Activated T-helper 1 cell treated with Interleukin-2 at 50 U/mL for 16 hours (primary cell): ENCODE measurements around the gene ZNF77.
"Not testable (repeated sequence)": the region's sequence is repeated elsewhere in the genome, so short reads cannot be mapped to it uniquely, and the experiment has no call there.

Experiments used
- DNase-seq: peaks from one replicate; pipeline ENCODE4 v3.0.0-alpha.2; 2020; ENCODE audit warnings: low read depth

The ZNF77 gene

DNA sequence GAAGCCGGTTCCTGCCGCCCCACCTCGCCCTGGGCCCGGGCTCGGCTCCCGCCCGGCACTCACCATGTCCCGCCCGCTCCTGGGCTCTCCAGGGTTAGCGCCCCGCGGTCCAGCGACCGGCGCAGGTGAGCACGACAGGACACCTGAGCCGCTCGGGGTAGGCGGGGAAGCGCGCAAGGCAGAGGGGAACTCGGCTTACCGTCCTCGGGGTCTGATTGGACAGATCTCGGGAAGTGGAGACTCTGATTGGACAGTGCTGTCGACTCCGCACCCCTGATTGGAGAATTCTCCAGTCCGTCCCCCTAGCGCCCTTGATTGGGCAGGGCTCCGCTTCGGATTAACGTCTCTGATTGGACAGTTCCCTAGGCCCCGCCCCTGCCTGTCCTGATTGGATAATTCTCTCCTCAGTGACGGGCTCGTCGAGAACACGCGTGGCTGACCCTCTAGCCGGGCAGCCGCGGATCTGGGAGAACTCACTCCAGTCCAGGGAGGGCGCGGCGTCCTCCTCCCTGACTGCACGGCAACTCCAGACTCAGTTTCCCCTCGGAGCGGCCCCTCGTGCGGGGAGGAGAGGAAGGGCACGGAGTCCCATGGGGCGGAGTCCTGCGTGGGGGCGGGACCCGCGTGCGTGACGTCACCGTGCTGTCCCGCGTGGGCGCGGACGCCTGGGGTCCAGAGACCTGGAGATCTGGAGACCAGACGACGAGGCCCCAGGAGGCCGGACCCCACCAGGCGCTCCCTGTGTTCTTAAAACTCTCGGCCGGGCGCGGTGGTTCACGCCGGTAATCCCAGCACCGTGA is at the start of gene ZNF77:
TSS of gene ZNF77 (minus strand) at position 197 of the 800 bp plus-strand sequence. CDS start at position 66, 131 bp downstream.
- DNase-seq: peak; percentile 97

DNA sequence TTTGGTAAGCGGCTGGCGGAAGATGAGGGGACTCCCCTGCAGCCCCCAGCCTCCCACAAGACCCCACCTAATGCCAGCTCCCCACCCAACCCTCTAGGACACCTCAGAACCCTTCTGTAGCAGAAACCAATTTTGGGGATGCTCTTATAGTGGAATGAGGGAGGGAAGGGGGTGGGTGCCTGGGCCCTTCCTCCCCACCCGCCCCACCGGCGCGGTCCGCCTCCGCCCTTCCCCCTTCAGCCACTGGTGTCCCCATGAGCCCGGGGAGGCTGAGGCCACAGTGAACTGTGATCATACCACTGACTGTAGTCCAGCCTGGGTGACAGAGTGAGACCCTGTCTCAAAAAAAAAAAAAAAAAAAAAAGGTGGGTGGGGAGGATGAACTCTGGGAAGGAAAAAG is 48.8 kb upstream of the ZNF77 start:
- no peak for DNase-seq

DNA sequence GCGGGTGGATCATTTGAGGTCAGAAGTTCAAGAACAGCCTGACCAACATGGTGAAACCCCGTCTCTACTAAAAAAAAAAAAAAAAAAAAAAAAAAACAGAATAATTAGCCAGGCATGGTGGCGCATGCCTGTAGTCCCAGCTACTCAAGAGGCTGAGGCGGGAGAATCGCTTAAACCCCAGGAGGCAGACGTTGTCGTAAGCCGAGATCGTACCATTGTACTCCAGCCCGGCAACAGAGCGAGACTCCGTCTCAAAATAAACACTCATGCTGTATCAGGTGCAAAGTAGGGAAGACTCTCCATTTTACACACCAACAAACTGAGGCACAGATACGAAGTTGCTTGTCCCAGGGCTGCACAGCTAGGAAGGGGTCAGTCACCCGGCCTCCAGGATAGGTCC is 48.2 kb upstream of the ZNF77 start:
- DNase-seq: no peak

DNA sequence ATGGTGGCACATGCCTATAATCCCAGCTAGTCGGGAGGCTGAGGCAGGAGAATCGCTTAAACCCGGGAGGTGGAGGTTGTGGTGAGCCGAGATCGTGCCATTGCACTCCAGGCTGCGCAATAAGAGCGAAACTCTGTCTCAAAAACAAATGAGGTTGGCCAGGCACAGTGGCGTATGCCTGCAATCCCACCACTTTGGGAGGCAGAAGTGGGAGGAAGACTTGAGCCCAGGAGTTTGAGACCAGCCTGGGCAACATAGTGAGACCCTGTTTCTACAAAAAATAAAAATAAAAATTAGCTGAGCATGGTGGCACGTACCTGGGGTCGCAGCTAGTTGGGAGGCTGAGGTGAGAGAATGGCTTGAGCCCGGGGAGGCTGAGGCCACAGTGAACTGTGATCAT is 47.6 kb upstream of the ZNF77 start:
- not testable (repeated sequence) for DNase-seq

DNA sequence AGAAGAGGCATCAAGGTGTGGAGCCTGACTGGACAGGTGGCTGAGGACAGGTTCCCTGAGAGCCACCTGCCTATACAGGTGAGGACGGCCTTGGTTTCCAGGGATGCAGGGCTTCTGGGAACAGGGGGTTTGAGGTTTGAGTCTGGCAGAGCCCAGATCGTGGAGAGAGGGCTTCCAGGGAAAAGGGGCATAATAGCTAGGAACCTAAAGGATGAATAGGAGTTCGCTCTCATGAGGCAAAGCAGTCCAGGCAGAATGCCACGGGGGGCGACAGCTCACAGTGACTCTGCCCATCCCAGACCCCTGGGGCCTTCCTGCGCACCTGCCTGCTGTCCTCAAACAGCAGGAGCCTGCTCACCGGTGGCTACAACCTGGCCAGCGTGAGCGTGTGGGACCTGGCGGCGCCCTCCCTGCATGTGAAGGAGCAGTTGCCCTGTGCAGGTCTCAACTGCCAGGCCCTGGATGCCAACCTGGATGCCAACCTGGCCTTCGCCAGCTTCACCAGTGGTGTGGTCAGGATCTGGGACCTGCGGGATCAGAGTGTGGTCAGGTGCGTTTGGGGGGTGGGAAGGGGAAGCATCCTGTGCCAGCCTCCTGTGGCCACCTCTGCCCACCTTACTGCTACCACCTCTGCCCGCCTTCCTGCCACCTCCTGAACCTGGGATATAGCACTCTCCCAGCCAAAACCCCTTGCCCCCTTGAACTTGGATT is 44.6 kb upstream of the ZNF77 start:
- no peak for DNase-seq

DNA sequence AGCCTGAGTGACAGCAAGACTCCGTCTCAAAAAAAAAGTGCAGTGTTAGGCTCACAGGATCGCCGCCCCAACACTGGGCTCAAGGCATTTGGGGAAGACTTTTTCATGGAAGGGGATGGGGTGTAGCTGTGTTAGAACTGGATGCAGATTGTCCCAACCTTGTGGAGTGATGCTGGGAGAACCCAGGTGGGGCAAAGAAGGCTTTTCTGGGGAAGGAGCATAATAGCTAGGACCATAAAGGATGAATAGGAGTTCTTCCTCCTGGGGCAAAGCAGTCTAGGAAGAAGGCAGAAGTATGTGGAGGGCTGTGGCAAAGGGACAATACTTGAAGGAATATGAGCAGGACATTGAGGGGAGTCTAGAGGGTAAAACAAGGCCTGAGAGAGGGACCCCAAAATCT is 43.8 kb upstream of the ZNF77 start:
- DNase-seq: no peak

DNA sequence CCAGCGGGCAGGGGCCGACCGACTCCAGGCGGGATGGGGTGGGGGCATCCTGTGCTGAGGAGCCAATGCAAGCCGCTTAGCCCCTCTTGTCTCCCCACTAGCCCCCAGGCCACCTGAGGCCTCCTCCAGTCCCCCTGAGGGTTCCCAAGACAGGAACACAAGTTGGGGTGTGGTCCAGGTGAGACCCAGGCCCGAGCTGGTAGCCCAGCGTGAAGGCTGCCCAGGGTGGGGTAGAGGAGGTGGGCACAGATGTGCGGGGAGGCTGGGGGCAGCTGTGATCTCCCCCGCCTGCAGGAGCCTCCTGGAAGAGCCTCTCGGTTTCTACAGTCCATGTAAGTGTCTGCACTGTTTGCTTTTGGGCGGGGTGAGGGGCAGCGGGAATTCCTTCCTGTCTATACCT is 43.0 kb upstream of the ZNF77 start:
- DNase-seq: no peak

DNA sequence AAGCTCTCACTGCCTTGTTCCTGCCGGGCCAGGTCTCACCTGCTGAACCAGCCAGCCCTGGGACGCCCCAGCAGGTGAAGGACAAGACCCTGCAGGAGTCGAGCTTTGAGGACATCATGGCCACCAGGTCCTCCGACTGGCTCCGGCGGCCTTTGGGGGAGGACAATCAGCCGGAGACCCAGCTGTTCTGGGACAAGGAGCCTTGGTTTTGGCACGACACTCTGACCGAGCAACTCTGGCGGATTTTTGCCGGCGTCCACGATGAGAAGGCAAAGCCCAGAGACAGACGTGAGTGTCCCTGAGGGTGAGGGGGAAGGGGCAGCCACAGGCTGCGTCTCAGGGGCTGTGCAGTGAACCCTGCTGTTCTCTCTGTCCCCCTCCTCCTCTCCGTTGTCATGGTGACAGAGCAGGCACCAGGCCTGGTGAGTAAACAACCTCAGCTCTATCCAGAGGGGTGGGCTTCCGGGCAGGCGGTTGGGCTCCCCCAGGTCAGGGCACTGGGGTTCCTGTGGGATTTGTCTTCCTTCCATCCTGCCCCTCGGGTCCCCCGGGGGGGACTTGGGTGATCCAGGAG is 42.3 kb upstream of the ZNF77 start:
- DNase-seq: no peak

DNA sequence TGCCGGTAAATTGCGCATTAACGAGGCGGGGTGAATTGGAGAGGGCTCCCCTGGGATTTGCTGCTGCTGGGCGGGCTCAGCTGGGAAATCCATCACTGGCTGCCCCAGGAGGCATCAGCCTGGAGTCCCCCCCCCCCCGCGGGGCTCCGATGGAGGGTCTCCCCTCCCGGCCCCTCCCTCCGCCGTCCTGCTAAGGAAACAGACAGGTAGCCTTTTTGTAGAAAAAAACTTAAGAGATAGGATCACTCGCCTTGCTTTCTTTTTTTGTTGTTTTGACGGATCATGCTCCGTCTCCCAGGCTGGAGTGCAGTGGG is 39.4 kb upstream of the ZNF77 start:
- DNase-seq: no peak

DNA sequence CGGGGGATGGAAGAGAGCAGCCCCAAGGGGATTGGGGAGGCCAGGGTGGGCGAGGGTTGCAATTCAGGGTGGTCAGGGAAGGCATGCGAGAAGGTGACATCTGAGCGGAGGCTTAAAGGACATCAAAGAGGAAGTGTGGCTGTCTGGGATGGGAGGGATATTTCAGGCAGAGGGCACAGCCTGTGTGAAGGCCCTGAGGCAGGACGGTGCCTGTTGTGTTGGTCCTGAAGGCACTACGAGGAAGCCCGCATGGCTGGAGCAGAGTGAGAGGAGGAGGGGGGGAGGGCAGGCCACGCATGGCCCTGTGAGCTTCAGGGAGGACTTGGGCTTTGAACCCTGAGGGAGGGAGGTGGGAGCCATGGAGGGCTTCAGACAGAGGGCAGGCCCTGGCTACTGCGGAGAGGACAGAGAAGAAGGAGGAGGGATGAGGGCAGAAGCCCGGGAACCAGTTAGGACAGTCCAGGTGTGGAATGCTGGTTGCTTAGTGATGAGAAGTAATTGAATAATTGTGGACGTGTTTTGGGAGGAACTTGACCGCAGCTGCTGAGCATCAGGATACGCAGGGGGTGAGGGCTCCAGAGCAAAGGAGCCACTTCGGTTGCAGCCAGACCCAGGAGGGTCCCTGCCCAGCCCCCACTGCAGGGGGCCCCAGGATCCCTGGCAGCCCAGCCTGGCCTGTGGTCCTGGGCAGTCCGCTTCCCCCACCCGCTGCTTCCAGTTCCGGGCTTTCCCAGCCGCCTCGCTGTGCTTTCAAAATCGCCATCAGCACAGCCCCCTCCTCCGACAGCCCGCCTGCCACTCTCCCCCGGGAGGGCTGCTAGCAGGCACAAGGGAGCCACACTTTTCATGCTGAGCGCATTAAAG is 38.8 kb upstream of the ZNF77 start:
- DNase-seq: no peak

DNA sequence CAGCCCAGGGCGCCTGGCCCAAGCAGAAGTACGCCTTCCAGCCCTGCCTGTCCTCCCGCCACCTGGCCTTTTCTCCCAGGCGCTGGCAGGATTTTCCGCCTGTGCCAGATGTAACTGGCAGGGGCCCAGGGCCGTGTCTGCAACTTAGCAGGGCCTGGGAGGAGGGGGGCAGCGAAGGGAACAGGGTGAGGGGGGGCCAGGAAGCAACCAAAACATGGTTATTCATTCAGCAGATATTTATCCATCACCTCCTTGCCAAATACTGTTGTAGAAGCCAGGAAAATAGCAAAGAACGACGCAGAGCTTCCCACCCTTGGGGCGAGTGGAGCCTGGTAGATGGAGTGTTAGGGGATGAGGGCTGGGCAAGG is 38.2 kb upstream of the ZNF77 start:
- no peak for DNase-seq

DNA sequence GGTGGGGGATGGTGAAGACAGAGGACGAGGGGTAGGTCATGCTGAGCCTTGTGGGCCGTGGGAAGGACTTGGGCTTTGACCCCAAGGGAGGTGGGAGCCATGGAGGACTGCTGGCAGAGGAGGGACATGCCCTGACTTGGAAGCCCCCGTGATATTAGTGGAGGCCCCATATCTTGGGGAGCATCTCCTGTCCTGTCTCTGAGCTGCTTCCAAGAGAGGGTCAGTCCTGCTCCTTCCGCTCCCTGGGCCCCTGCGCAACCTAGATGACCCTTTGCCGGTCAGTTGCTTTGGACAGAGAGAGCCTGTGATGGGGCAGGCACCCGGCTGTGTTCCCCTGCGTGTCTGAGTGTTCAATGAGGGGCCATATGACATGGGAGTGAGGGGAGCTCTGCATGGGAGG is 37.8 kb upstream of the ZNF77 start:
- DNase-seq: no peak

DNA sequence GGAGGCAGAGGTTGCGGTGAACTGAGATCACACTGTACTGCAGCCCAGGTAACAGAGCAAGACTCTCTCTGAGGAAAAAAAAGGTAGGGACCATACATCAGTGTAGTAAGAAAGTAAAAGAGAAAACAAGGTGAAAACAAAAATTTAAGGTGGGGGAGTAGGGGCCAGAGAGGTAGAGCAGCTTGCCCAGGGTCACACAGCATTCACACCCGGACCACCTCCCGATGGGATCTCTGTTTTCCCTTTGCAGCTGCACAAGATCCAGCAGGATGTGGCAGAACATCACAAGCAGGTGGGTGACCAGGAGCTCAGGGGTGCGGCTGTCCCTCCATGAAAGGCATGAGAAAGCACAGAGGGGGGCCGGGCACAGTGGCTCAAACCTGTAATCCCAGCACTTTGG is 37.1 kb upstream of the ZNF77 start:
- no peak for DNase-seq

DNA sequence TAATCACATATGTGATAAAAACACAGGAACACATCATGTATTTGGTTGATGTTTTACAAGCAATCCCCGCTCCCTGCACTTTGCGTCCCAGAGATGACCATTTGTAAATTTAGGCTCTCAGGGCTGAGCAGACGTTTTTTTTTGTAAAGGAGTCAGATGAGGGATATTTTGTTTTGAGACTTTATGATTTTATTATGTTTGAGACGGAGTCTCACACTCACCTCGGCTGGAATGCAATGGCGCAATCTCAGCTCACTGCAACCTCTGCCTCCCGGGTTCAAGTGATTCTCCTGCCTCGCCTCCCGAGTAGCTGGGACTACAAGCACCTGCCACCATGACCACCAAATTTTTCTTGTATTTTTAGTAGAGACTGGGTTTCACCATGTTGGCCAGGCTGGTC is 34.0 kb upstream of the ZNF77 start:
- no peak for DNase-seq

DNA sequence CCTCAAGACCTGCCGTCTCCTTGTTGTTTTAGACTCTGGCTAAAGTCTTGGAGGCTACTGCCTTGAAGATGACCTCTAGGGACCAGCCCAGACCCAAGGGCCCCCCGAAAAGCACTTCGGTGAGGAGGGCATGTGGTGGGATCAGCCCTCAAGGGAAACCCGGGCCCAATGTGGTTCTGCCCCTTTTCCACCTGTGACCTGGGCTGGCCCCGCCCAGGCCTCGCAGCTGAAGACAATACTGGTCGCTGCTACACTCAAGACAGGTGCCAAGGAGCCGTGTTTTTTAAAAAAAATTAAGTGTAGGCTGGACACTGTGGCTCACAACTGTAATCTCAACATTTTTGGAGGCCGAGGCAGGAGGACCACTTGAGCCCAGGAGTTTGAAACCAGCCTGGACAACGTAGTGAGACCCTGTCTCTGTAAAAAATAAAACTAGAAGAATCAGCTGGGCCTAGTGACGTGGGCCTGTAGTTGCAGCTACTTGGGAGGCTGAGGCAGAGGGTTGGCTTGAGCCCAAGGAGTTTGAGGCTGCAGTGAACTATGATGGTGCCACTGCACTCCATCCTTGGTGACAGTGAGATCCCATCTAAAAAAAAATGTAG is 33.5 kb upstream of the ZNF77 start:
- DNase-seq: no peak

DNA sequence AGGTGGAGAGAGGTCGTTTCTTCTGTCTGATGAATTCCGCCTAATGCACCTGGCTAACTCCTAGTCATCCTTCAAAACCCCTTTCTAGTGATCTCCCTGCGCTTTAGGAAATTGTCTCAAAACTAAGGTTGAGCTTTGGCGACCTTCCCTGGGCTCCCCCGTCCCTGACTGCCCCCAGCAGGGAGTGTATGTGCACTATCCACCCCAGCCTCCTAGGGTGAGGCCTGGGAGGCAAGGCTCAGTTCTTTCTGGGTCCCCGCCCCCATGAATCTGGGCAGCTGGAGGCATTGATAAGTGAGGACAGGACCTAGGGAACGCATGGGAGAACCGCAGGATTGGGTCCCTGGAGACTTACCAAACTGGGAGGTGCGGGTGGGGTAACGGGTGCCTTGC is 33.0 kb upstream of the ZNF77 start:
- no peak for DNase-seq

DNA sequence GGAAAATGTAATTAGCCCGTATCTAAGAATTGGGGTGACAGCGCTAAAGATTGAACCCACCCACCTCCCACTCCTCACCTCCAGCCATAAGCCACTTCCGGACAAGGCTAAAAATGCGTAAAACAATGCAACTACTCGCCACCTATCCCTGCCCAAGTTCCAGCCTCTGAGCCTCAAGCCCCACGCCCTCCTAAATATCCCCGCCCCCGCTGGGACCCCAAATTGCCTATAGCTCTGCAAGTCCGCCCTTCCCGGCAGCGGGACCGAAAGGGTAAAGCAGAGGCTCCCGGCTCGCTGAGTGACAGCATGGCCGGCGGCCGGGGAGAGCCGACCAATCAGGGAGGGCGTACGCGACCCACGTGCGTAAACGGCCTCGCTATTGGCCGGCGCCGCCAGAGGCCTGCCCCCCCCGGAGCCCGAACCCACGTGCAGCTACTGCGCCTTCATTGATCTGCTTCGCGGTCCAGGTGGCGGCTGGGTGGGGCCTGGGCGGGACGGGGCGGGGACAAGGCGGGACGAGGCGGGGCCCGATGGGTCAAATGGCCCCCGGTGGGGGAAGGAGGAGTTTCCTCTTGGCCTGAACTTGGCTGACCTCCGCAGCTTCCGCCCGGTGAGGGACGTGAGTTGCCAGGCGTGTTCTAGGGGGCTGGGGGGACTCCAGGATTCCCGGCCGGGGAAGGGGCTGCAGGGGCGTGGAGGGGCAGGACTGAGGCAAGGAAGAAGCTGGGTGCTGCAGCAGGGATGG is 32.4 kb upstream of the ZNF77 start, which contains the start of gene TLE6:
TSS of gene TLE6 (plus strand) at position 564 of the 745 bp plus-strand sequence. CDS start 670 bp downstream, outside the sequence.
- DNase-seq: peak; percentile 85

DNA sequence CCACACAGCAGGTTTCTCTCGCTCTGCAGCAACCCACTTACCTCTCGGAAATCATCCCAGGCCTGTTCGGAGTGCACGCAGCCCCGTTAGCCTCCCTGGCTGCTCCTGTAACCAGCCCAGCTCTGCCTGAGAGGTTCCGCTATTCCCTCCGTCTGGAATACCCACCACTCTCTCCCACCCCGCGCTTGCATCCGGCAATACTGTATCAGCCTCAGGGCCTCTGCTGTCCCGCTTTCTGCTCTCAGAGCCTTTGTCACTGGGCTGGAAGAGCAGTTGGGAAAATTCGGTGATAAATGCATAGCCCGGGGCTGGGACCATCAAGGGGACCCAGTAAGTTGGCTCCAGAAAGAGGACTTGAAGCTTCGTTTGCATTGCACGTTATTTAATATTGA is 31.8 kb upstream of the ZNF77 start:
- DNase-seq: no peak

DNA sequence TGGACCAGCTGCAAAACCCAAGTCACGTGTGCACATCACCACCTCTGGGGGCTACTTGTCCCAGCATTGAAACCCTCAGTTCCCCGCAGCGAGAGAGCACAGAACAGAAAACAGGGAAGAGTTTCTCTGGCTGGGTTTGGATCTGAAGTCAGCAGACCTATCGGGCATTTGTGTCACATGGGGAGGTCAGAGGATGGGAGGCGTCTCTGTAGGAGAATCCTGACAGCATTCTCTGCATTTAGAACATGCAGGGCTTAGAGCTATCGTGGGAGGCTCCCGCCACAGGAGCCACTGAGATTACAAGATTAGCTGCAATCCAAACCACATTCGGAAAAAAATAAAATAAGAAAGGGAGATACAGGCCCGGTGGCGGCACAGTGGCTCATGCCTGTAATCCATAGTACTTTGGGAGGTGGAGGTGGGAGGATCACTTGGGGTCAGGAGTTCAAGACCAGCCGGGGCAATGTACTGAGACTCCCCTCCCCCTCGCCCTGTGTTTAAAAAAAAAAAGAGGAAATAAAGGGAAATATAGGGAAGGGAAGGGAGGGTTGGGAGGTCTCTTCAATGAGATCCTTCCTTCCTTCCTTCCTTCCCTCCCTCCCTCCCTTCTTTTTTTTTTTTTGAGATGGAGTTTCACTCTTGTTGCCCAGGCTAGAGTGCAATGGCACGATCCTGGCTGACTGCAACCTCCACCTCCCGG is 29.7 kb upstream of the ZNF77 start:
- DNase-seq: no peak

DNA sequence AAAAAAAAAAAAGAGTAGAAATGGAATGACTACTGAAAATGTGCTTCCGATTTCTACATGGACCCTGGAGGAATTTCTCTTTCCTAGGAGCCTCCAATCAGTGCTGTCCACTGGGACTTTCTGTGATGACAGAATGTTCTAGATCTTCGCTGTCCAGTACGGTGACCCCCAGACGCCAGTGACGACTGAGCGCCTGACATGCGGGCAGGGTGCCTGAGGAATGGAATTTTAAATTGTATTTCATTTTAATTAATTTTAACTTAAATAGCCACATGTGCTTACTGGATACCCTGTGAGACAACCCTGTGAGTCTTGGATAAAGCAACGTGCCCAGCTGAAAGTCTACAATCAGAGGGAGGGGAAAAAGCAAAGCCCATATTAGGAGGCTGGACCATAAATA is 28.5 kb upstream of the ZNF77 start:
- DNase-seq: no peak
